K562 (cell line): ENCODE data around the gene SYMPK. TPM values are rescaled to one million over a fixed set of nuclear protein-coding genes. Genes with fewer than 3 reads are reported as not detected.
A peak's percentile ranks its signal among the peaks of the same experiment; 100 is the strongest.

Source experiments
- ARID3A ChIP-seq: IDR thresholded peaks from 2 replicates; pipeline ENCODE4 v1.6.1; 2012; ENCODE audit warnings: low read depth, low read length, improper control_type of control experiment, borderline replicate concordance
- ATF2 ChIP-seq: sonication (generic); formaldehyde crosslinking; IDR thresholded peaks from 2 replicates; pipeline ENCODE4 v1.8.1; 2022; ENCODE audit warnings: missing genetic modification reagents
- CREB3L1 ChIP-seq: fragments of 450-650 bp; IDR thresholded peaks from 2 replicates; pipeline ENCODE4 v1.6.1; 2014; ENCODE audit warnings: low read depth, mild to moderate bottlenecking, moderate library complexity, borderline replicate concordance
- ETV1 ChIP-seq: fragments of 450-650 bp; conservative IDR thresholded peaks from 2 replicates; pipeline ENCODE4 v1.6.1; 2016; ENCODE audit warnings: missing genetic modification characterization, control low read depth, low read depth, missing compliant biosample characterization
- SRSF1 ChIP-seq: fragments of 200-400 bp; formaldehyde crosslinking; IDR thresholded peaks from 2 replicates; pipeline ENCODE4 v1.6.1; 2017; ENCODE audit warnings: mild to moderate bottlenecking, low read depth, low read length, moderate library complexity
- TAF1 ChIP-seq: IDR thresholded peaks from 2 replicates; pipeline ENCODE4 v1.6.1; 2011; ENCODE audit warnings: mild to moderate bottlenecking, low read length, moderate library complexity; ENCODE audit not compliant: insufficient read depth, control insufficient read depth, severe bottlenecking; ENCODE audit errors: extremely low read depth
- XRCC4 ChIP-seq: IDR thresholded peaks from one replicate; pipeline ENCODE4 v1.6.1; 2011; ENCODE audit not compliant: insufficient read depth, insufficient read length; ENCODE audit errors: extremely low read depth
- ZFP36 ChIP-seq: fragments of 150-350 bp; IDR thresholded peaks from 2 replicates; pipeline ENCODE4 v1.6.1; 2018; ENCODE audit warnings: low read length, low read depth; ENCODE audit not compliant: partially characterized antibody
- ZNF124 ChIP-seq: sonication (generic); formaldehyde crosslinking; IDR thresholded peaks from 2 replicates; pipeline ENCODE4 v1.8.1; 2022; ENCODE audit warnings: missing genetic modification reagents
- ZNF197 ChIP-seq: fragments of 200-800 bp; sonication (Bioruptor generic); IDR thresholded peaks from 2 replicates; pipeline ENCODE4 v1.6.1; 2016; ENCODE audit warnings: low read depth, missing genetic modification characterization, missing compliant biosample characterization
- ZNF395 ChIP-seq: fragments of 200-800 bp; sonication (Bioruptor generic); IDR thresholded peaks from 2 replicates; pipeline ENCODE4 v1.6.1; 2017; ENCODE audit warnings: missing genetic modification characterization, missing compliant biosample characterization
- ZZZ3 ChIP-seq: fragments of 450-650 bp; IDR thresholded peaks from 2 replicates; pipeline ENCODE4 v1.6.1; 2016; ENCODE audit warnings: antibody characterized with exemption, mild to moderate bottlenecking, moderate library complexity
- polyA plus RNA-seq, 8 experiments: library from polyadenylated mRNA; depleted of rRNA in 4 of 8; stranded (reverse) in 5 of 8; unstranded in 3 of 8; fragments of >200 nt; fragmentation: Nextera tagmentation in 2 of 8; fragmentation: Illumina TruSeq in 1 of 8; extraction: Ambion mirVana in 2 of 8; extraction: Trizol in 1 of 8; gene quantifications; 2 replicates each; pipeline versions ENCODE4 v1.2.1 to v1.2.3, GENCODE V29; 2011 to 2014; ENCODE audit warnings: inconsistent platforms in 1 of 8, missing spikeins in 1 of 8
- total RNA-seq, 7 experiments: library from RNA; depleted of rRNA in 6 of 7; stranded (reverse); fragments of >200 nt in 6 of 7; fragmentation: Illumina TruSeq in 2 of 7; extraction: Trizol in 2 of 7; gene quantifications; 2 replicates each; pipeline versions ENCODE4 v1.2.1 to v1.2.3, GENCODE V29; 2011 to 2021; ENCODE audit warnings: low replicate concordance in 1 of 7
- TF ChIP-seq, protein P1 (sequence below): conservative IDR thresholded peaks from 2 replicates; pipeline ENCODE4 v1.6.1; 2011; ENCODE audit warnings: low read depth, mild to moderate bottlenecking, low read length; ENCODE audit not compliant: control insufficient read depth
- TF ChIP-seq, protein P2 (sequence below): fragments of 250-450 bp; sonication (Bioruptor Pico); IDR thresholded peaks from 2 replicates; pipeline ENCODE4 v1.5.1; 2021; ENCODE audit warnings: mild to moderate bottlenecking

Gene SYMPK
- total and polyA plus RNA-seq, 9 of the 15 experiments (the other 6 are each of a cell fraction or from before 2014, with no cell fraction given) = 0.73 to 95.5 (median 58.4) TPM

GRCh38 chr19:45885556-45886426, 22.8 kb upstream of the SYMPK start, which contains the start of gene IRF2BP1 (continued):
- TF ChIP-seq SRSF1 (no peak), ARID3A (no peak), ZFP36 (no peak), ZNF124 (no peak), ZNF395 (CRISPR knock-in tag) (peak; percentile 44; the same call in 1 of the 2 replicates), ATF2 (no peak), TAF1 (peak; percentile 33), ZNF197 (CRISPR knock-in tag) (no peak), XRCC4 (no peak), ZZZ3 (no peak), CREB3L1 (no peak), ETV1 (tag) (0 out of 2 replicates have a peak, but pooled peaks have one; percentile 10)
- TF ChIP-seq, protein P1, sequence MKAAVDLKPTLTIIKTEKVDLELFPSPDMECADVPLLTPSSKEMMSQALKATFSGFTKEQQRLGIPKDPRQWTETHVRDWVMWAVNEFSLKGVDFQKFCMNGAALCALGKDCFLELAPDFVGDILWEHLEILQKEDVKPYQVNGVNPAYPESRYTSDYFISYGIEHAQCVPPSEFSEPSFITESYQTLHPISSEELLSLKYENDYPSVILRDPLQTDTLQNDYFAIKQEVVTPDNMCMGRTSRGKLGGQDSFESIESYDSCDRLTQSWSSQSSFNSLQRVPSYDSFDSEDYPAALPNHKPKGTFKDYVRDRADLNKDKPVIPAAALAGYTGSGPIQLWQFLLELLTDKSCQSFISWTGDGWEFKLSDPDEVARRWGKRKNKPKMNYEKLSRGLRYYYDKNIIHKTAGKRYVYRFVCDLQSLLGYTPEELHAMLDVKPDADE = peak; percentile 86
- TF ChIP-seq, protein P2, sequence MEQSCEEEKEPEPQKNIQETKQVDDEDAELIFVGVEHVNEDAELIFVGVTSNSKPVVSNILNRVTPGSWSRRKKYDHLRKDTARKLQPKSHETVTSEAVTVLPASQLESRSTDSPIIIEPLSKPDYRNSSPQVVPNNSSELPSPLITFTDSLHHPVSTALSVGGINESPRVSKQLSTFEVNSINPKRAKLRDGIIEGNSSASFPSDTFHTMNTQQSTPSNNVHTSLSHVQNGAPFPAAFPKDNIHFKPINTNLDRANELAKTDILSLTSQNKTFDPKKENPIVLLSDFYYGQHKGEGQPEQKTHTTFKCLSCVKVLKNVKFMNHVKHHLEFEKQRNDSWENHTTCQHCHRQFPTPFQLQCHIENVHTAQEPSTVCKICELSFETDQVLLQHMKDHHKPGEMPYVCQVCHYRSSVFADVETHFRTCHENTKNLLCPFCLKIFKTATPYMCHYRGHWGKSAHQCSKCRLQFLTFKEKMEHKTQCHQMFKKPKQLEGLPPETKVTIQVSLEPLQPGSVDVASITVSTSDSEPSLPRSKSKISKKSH (CRISPR knock-in tag) = no peak
